ENCODE results near the gene COL8A2.
A peak's percentile ranks its signal among the peaks of the same experiment; 100 is the strongest.

The COL8A2 gene

GRCh38 chr1:36123356-36123755 lies 1.7 kb downstream of the COL8A2 start:
- no peaks in the 10 kb centered on the region for H4K20me1 ChIP-seq (ENCODE audit: low read depth, low read length)
- no peaks in the 10 kb centered on the region for H3K9me2 ChIP-seq (replicated peaks; ENCODE audit: insufficient read depth, low read length)
- TF ChIP-seq EZH2phosphoT487 (conservative IDR thresholded peaks at IDR 0.05; ENCODE audit: low read length) (no peak), CTCF (IDR thresholded peaks at IDR 0.05; ENCODE audit: insufficient read depth, low read length, poor library complexity, severe bottlenecking) (no peak)
- H3K4me2 ChIP-seq (ENCODE audit: low read depth, low read length, poor library complexity, severe bottlenecking), result no peak overlapping the region
- H3K4me3 ChIP-seq (ENCODE audit: insufficient read depth, low read length, poor library complexity, severe bottlenecking), result no peak overlapping the region
- no peak overlapping the region for H3K9ac ChIP-seq (ENCODE audit: low read length)
- no peaks in the 10 kb centered on the region for H3K27me3 ChIP-seq (ENCODE audit: low read length)
- H3K9me3 ChIP-seq (ENCODE audit: insufficient read depth, low read length), result no peaks in the 10 kb centered on the region
- H2AFZ ChIP-seq (ENCODE audit: low read depth, low read length, severe bottlenecking), result peak overlapping the region; percentile 23
- H3F3A ChIP-seq (ENCODE audit: insufficient read depth), result no peaks in the 10 kb centered on the region
- no peaks in the 10 kb centered on the region for H3K36me3 ChIP-seq (ENCODE audit: low read length)
- H3K27ac ChIP-seq (ENCODE audit: low read depth, low read length), result no peak overlapping the region
- no peaks in the 10 kb centered on the region for H3K79me2 ChIP-seq (ENCODE audit: insufficient read depth, low read length)

- no peak overlapping the region for H3K4me2 ChIP-seq (ENCODE audit: low read depth, low read length, poor library complexity, severe bottlenecking)
- no peaks in the 10 kb centered on the region for H3K27me3 ChIP-seq (ENCODE audit: low read length)
- TF ChIP-seq CTCF (IDR thresholded peaks at IDR 0.05; ENCODE audit: insufficient read depth, low read length, poor library complexity, severe bottlenecking) (no peak), EZH2phosphoT487 (conservative IDR thresholded peaks at IDR 0.05; ENCODE audit: low read length) (no peak)
- no peaks in the 10 kb centered on the region for H3K79me2 ChIP-seq (ENCODE audit: insufficient read depth, low read length)
- H3K9me2 ChIP-seq (replicated peaks; ENCODE audit: insufficient read depth, low read length), result no peaks in the 10 kb centered on the region
- H3K27ac ChIP-seq (ENCODE audit: low read depth, low read length), result no peak overlapping the region
- H3K9ac ChIP-seq (ENCODE audit: low read length), result no peak overlapping the region
- H3F3A ChIP-seq (ENCODE audit: insufficient read depth), result no peaks in the 10 kb centered on the region
- no peaks in the 10 kb centered on the region for H4K20me1 ChIP-seq (ENCODE audit: low read depth, low read length)
- H3K4me3 ChIP-seq (ENCODE audit: insufficient read depth, low read length, poor library complexity, severe bottlenecking), result no peak overlapping the region
- H2AFZ ChIP-seq (ENCODE audit: low read depth, low read length, severe bottlenecking), result no peak overlapping the region
- H3K9me3 ChIP-seq (ENCODE audit: insufficient read depth, low read length), result no peaks in the 10 kb centered on the region
- H3K36me3 ChIP-seq (ENCODE audit: low read length), result no peaks in the 10 kb centered on the region
These were observed 2.7 kb downstream of the COL8A2 start for GRCh38 chr1:36122062-36123030.

- Histone ChIP-seq H2AFZ (ENCODE audit: low read depth, low read length, severe bottlenecking) (no peak overlapping the region), H3K9me2 (replicated peaks; ENCODE audit: insufficient read depth, low read length) (no peaks in the 10 kb centered on the region), H3K4me3 (ENCODE audit: insufficient read depth, low read length, poor library complexity, severe bottlenecking) (no peak overlapping the region), H3K9me3 (ENCODE audit: insufficient read depth, low read length) (no peaks in the 10 kb centered on the region), H3K36me3 (ENCODE audit: low read length) (no peaks in the 10 kb centered on the region), H3K79me2 (ENCODE audit: insufficient read depth, low read length) (no peaks in the 10 kb centered on the region), H3K4me2 (ENCODE audit: low read depth, low read length, poor library complexity, severe bottlenecking) (no peak overlapping the region), H3K9ac (ENCODE audit: low read length) (no peak overlapping the region), H3K27me3 (ENCODE audit: low read length) (no peaks in the 10 kb centered on the region), H4K20me1 (ENCODE audit: low read depth, low read length) (no peaks in the 10 kb centered on the region), H3F3A (ENCODE audit: insufficient read depth) (no peaks in the 10 kb centered on the region), H3K27ac (ENCODE audit: low read depth, low read length) (no peak overlapping the region)
- TF ChIP-seq CTCF (IDR thresholded peaks at IDR 0.05; ENCODE audit: insufficient read depth, low read length, poor library complexity, severe bottlenecking), result no peak
- no peak for TF ChIP-seq EZH2phosphoT487 (conservative IDR thresholded peaks at IDR 0.05; ENCODE audit: low read length)
These were observed 5.6 kb downstream of the COL8A2 start for GRCh38 chr1:36119456-36119855.
